DOHH2 (cell line): Measurements from ENCODE around the gene TNS1.

Experiments
- EZH2phosphoT487 ChIP-seq: fragments of 200-600 bp; sonication (generic); IDR thresholded peaks from 2 replicates; pipeline ENCODE4 v1.6.1; 2017; ENCODE audit warnings: borderline replicate concordance, mild to moderate bottlenecking, antibody characterized with exemption, low read length, moderate library complexity, mixed read lengths
- TF ChIP-seq, protein P1 (sequence below): fragments of 200-600 bp; sonication (generic); IDR thresholded peaks from one replicate; pipeline ENCODE4 v1.5.1; 2014; ENCODE audit warnings: antibody characterized with exemption, mild to moderate bottlenecking, low read depth, low read length; ENCODE audit not compliant: poor library complexity, severe bottlenecking

DNA sequence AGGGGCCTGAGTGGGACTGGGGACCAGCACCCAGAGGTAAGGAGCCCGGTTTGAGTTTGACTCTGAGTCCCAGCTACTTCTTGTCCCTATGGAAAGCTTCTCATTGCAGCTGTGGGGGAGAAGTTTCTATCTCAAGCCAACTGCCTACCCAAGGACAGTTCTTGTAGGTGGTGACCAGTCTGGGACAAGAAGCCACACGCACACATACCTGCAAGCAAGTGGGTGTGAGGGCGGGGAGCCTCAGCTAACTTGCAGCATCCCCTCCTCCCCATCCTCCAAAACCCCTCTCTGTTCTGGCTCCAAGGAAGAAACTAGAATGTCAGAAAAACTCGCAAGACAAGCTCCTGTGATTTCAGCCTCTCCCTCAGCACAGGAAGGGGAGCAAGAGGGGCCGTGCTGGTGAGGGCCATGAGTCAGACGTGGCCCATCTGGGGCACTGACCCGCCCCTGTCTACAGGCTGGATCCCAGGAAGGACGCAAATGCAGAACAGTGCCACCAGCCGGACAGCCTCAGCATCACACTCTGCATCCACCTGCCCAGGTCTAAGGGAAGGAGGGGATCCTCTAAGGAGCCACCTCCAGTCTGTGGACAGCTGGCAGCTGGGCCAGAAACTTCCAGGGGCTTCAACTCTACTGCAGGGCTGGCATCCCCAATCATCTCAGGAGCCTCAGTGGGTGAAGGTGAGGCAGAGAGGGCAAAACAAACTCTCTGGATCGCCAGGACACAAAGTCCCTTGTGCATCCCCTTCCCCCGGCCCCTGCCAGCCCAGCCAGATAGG lies 103.4 kb downstream of the TNS1 start:
- TF ChIP-seq, protein P1, sequence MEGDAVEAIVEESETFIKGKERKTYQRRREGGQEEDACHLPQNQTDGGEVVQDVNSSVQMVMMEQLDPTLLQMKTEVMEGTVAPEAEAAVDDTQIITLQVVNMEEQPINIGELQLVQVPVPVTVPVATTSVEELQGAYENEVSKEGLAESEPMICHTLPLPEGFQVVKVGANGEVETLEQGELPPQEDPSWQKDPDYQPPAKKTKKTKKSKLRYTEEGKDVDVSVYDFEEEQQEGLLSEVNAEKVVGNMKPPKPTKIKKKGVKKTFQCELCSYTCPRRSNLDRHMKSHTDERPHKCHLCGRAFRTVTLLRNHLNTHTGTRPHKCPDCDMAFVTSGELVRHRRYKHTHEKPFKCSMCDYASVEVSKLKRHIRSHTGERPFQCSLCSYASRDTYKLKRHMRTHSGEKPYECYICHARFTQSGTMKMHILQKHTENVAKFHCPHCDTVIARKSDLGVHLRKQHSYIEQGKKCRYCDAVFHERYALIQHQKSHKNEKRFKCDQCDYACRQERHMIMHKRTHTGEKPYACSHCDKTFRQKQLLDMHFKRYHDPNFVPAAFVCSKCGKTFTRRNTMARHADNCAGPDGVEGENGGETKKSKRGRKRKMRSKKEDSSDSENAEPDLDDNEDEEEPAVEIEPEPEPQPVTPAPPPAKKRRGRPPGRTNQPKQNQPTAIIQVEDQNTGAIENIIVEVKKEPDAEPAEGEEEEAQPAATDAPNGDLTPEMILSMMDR: peak; percentile 89
- TF ChIP-seq EZH2phosphoT487: no peak
